Karpas-422 (cell line): ENCODE measurements around the gene NBEA. TPM values are rescaled to one million over a fixed set of nuclear protein-coding genes. Genes with fewer than 3 reads are reported as not detected.
"Not testable (repeated sequence)": the region's sequence is repeated elsewhere in the genome, so short reads cannot be mapped to it uniquely, and the experiment has no call there.

ENCODE experiments used
- DNase-seq: peaks from one replicate; pipeline ENCODE4 v3.0.0-alpha.2; 2015
- H2AFZ ChIP-seq: fragments of 200-600 bp; sonication (generic); 2 replicates; pipeline ENCODE4 v1.6.1; 2014; ENCODE audit warnings: antibody characterized with exemption, low read length, mixed read lengths
- H3K27ac ChIP-seq: fragments of 200-600 bp; sonication (generic); 2 replicates; pipeline ENCODE4 v1.5.1; 2014; ENCODE audit warnings: mild to moderate bottlenecking, low read length, moderate library complexity
- H3K27me3 ChIP-seq: fragments of 200-600 bp; sonication (generic); 2 replicates; pipeline ENCODE4 v1.6.1; 2014; ENCODE audit warnings: low read length, mixed read lengths
- H3K36me3 ChIP-seq: fragments of 200-600 bp; sonication (generic); 2 replicates; pipeline ENCODE4 v1.6.1; 2014; ENCODE audit warnings: low read length, mixed read lengths; ENCODE audit not compliant: insufficient read depth
- H3K4me1 ChIP-seq: fragments of 200-600 bp; sonication (generic); 2 replicates; pipeline ENCODE4 v1.6.1; 2014; ENCODE audit warnings: mild to moderate bottlenecking, low read length, mixed read lengths
- H3K4me2 ChIP-seq: fragments of 200-600 bp; sonication (generic); 2 replicates; pipeline ENCODE4 v1.6.1; 2014; ENCODE audit warnings: low read length, low read depth, mild to moderate bottlenecking; ENCODE audit not compliant: poor library complexity, severe bottlenecking
- H3K4me3 ChIP-seq: fragments of 200-600 bp; sonication (generic); 2 replicates; pipeline ENCODE4 v1.5.1; 2014; ENCODE audit warnings: mild to moderate bottlenecking, antibody characterized with exemption, low read length, mixed read lengths
- H3K79me2 ChIP-seq: fragments of 200-600 bp; sonication (generic); 2 replicates; pipeline ENCODE4 v1.6.1; 2014; ENCODE audit warnings: mild to moderate bottlenecking, low read length, mixed read lengths
- H3K9ac ChIP-seq: fragments of 200-600 bp; sonication (generic); 2 replicates; pipeline ENCODE4 v1.6.0; 2014; ENCODE audit warnings: low read length
- H3K9me2 ChIP-seq: fragments of 200-600 bp; sonication (generic), shearing (Covaris generic); replicated peaks from 2 replicates; pipeline ENCODE4 v1.6.0; 2014; ENCODE audit warnings: mild to moderate bottlenecking, low read length, moderate library complexity; ENCODE audit not compliant: insufficient read depth
- H3K9me3 ChIP-seq: fragments of 300-700, 200-600 bp; sonication (generic); 2 replicates; pipeline ENCODE4 v1.6.1; 2014; ENCODE audit warnings: low read length, mixed read lengths
- H4K20me1 ChIP-seq: fragments of 200-600 bp; sonication (generic); 2 replicates; pipeline ENCODE4 v1.6.1; 2014; ENCODE audit warnings: mild to moderate bottlenecking, antibody characterized with exemption, low read length, low read depth; ENCODE audit not compliant: insufficient read depth
- total RNA-seq: library from RNA; depleted of rRNA; stranded (reverse); fragments of >200 nt; shearing (Covaris generic); gene quantifications from 2 replicates; pipeline ENCODE4 v1.2.3, GENCODE V29; 2014; ENCODE audit warnings: low replicate concordance

NBEA gene
- total RNA-seq, 1 experiment from 2014 or later: 4.0 TPM

DNA sequence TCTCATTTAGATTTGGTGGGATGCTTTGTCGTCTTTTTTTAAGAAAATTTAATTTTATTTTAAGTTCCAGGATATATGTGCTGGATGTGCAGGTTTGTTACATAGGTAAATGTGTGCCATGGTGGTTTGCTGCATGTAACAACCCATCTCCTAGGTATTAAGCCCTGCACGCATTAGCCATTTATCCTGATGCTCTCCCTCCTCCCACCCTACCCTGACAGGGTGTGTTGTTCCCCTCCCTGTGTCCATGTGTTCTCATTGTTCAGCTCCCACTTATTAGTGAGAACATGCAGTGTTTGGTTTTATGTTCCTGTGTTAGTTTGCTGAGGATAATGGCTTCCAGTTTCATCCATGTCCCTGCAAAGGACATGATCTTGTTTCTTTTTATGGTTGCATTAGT lies 61.7 kb downstream of the NBEA start:
- H4K20me1 ChIP-seq, H3K4me3 ChIP-seq, DNase-seq, H2AFZ ChIP-seq, H3K9me2 ChIP-seq, H3K9me3 ChIP-seq, H3K4me2 ChIP-seq, H3K9ac ChIP-seq, H3K27ac ChIP-seq, H3K4me1 ChIP-seq, H3K36me3 ChIP-seq, H3K79me2 ChIP-seq, H3K27me3 ChIP-seq: not testable (repeated sequence)

DNA sequence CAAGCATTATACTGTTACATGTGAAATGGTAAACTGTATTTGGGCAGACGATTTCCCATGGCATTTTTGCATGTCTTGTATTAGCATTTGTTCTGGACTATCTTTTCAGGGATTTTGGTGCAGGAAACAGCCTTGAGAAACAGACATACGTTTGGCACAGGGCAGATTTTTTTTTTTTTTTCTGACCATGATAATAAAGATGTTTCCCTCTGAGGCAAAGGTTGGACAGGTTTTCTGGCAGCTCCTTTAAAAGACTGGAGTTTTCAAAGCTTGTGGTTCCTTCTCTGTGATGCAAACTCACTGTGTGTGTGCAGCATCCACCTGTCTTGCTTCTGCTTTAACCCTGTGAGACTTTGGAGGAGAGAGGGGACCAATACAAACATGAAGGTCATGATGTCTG lies 63.0 kb downstream of the NBEA start:
- no peaks in the 10 kb centered on the region for H3K4me1 ChIP-seq
- H3K4me2 ChIP-seq: no peak overlapping the region
- H3K9me2 ChIP-seq: no peaks in the 10 kb centered on the region
- no peaks in the 10 kb centered on the region for H4K20me1 ChIP-seq
- H3K27ac ChIP-seq: no peak overlapping the region
- no peaks in the 10 kb centered on the region for H3K27me3 ChIP-seq
- no peaks in the 10 kb centered on the region for H3K79me2 ChIP-seq
- H3K36me3 ChIP-seq: no peaks in the 10 kb centered on the region
- H3K4me3 ChIP-seq: no peak overlapping the region
- DNase-seq: no peak
- H3K9ac ChIP-seq: no peak overlapping the region
- H2AFZ ChIP-seq: no peak overlapping the region
- H3K9me3 ChIP-seq: no peaks in the 10 kb centered on the region

DNA sequence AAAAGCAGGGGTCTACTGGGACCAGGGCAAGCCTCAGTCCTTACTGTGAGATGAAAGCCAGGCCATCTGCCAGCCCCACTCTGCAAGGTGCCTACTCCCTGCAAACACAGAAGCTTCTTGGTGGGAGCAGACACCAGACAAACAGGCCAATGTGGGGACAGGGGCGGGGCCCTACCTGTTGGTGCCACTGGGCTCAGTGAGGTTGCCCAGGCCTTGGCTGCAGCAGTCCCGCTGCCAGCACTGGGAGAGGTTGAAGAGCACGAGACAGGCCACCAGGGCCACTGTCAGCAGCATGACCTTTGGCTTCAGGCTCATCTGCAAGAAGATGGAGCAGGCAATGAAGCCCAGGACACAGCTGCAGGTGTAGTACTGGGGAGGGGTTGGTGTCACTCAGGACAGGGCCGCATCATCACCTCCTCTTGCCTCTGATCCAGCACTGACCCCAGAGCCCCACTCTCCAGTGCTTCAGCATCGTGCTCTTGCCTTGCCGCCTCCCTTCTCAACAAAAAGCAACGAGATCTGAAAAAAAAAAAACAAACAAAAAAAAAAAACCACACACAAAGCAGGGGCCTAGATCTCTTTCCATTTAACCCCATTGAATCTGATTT lies 72.6 kb downstream of the NBEA start:
- no peak overlapping the region for H3K27ac ChIP-seq
- no peak overlapping the region for H2AFZ ChIP-seq

DNA sequence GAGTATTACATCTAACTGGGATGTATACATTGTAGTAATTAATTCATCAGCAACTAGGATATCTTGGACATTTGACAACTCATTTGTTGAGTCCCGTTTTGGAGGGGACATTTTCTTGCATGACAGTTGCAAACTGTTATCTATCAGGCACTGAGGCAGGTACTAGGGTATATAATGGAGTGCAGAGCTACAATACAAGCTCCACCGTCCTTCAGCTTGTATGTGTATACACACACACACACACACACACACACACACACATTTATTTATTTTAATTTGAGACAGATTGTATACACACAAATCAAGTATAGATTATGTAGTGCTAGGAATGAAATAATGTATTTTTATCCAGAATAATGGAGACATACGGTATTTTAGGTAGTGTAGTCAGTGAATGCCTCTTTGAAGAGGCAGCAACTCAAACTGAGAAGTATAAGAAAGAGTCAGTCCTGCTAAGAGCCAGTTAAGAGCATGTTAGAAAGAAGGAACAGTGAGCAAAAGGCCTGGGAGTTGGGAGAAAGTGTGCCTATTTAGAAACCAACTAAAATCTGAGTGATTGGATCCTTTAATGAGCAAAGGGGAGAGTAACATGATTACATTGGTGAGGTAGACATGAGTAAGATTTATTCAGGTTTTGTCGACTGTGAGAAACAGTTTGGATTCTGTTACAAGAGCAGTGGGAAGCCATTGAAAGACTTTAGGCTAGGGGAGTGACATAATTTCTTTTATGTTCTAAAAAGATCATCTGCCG lies 74.5 kb downstream of the NBEA start:
- no peak for DNase-seq
- no peaks in the 10 kb centered on the region for H3K79me2 ChIP-seq
- 0 out of 2 replicates have a peak, but pooled peaks cover 7% of the 10 kb centered on the region for H4K20me1 ChIP-seq
- H3K9me3 ChIP-seq: peaks cover 9% of the 10 kb centered on the region; the same call in 1 of the 2 replicates
- peaks cover under 1% of the 10 kb centered on the region; the same call in 1 of the 2 replicates for H3K27me3 ChIP-seq
- H2AFZ ChIP-seq: no peak overlapping the region
- H3K9ac ChIP-seq: no peak overlapping the region
- no peaks in the 10 kb centered on the region for H3K4me1 ChIP-seq
- H3K27ac ChIP-seq: no peak overlapping the region
- no peak overlapping the region for H3K4me3 ChIP-seq
- H3K4me2 ChIP-seq: no peak overlapping the region
- H3K36me3 ChIP-seq: no peaks in the 10 kb centered on the region
- H3K9me2 ChIP-seq: no peaks in the 10 kb centered on the region

More for the DNA sequence above, 72.6 kb downstream of the NBEA start:
- no peaks in the 10 kb centered on the region for H3K4me1 ChIP-seq
- H4K20me1 ChIP-seq: 0 out of 2 replicates have a peak, but pooled peaks cover 7% of the 10 kb centered on the region
- H3K36me3 ChIP-seq: no peaks in the 10 kb centered on the region
- H3K27me3 ChIP-seq: no peaks in the 10 kb centered on the region
- H3K4me2 ChIP-seq: no peak overlapping the region
- H3K79me2 ChIP-seq: no peaks in the 10 kb centered on the region
- DNase-seq: no peak
- no peak overlapping the region for H3K9ac ChIP-seq
- no peak overlapping the region for H3K4me3 ChIP-seq
- no peaks in the 10 kb centered on the region for H3K9me2 ChIP-seq
- no peaks in the 10 kb centered on the region for H3K9me3 ChIP-seq

DNA sequence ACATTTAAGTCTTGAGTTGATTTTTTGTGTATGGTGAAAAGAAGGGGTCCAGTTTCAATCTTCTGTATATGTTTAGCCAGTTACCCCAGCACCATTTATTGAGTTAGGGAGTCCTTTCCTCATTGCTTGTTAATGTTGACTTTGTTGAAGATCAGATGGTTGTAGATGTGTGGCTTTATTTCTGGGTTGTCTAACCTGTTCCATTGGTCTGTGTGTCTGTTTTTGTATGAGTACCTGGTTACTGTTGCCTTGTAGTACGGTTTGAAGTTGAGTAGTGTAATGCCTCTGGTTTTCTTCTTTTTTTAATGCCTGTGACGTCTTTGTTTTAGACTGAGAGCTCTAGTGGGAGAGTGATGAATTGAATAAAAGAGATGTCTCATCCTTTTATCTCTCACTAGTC lies 83.2 kb downstream of the NBEA start:
- H2AFZ ChIP-seq: no peak overlapping the region
- no peaks in the 10 kb centered on the region for H3K4me1 ChIP-seq
- no peaks in the 10 kb centered on the region for H3K9me2 ChIP-seq
- H3K27me3 ChIP-seq: peaks cover 3% of the 10 kb centered on the region; the same call in 1 of the 2 replicates
- H3K4me3 ChIP-seq: no peak overlapping the region
- H3K79me2 ChIP-seq: no peaks in the 10 kb centered on the region
- H3K4me2 ChIP-seq: no peak overlapping the region
- H3K36me3 ChIP-seq: no peaks in the 10 kb centered on the region
- no peaks in the 10 kb centered on the region for H4K20me1 ChIP-seq
- H3K9ac ChIP-seq: no peak overlapping the region
- peaks cover 24% of the 10 kb centered on the region for H3K9me3 ChIP-seq
- no peak for DNase-seq
- H3K27ac ChIP-seq: no peak overlapping the region

DNA sequence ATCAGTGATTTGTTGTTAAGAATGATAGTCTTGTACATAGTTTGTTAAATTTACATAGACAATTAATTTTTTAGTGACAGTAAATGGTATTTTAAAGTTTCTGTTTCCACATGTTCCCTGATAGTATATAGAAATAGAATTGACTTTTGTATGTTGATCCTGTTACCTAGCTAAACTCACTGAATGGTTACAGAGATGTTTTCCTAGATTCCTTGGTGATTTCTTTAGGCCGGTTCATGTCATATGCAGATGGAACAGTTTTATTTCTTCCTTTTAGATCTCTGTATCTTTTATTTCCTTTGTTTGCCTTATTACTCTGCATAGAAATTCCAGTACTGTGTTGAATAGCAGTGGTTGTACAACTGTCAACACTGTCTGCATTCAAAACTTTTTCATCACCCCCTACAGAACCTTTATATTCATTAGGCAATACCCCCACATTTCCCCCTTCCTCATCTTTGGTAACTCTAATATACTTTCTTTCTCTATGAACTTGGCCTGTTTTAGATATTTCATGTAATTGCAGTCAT lies 86.3 kb downstream of the NBEA start:
- Histone ChIP-seq H3K27me3 (no peaks in the 10 kb centered on the region), H3K4me1 (no peaks in the 10 kb centered on the region), H4K20me1 (no peaks in the 10 kb centered on the region), H3K4me2 (no peak overlapping the region), H3K9me3 (peaks cover 20% of the 10 kb centered on the region), H2AFZ (no peak overlapping the region), H3K27ac (no peak overlapping the region), H3K36me3 (no peaks in the 10 kb centered on the region), H3K4me3 (no peak overlapping the region), H3K79me2 (no peaks in the 10 kb centered on the region), H3K9ac (no peak overlapping the region), H3K9me2 (no peaks in the 10 kb centered on the region)
- DNase-seq: no peak

DNA sequence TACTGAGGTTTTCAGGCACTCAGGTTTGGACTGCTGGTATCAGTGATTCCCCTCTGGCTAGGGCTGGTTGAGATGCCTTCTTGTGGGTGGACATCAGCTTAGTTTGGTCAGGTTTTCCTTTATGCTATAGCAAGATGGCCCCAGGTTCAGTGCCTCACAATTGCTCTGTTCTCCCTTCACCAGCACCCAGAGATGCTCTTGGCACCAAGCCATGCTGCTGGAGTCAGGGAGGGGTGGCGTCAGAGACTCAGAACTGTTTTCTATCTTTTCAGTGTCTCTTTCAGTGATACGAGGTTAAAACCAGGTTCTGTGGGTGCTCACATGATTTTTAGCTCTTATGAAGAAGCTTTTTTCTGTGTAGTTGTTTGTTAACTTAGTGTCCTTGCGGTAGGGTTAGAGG lies 96.9 kb downstream of the NBEA start:
- Histone ChIP-seq H3K4me3 (no peak overlapping the region), H4K20me1 (no peaks in the 10 kb centered on the region), H3K4me1 (no peaks in the 10 kb centered on the region), H2AFZ (no peak overlapping the region), H3K27ac (no peak overlapping the region), H3K79me2 (no peaks in the 10 kb centered on the region), H3K9me2 (no peaks in the 10 kb centered on the region), H3K9ac (no peak overlapping the region), H3K4me2 (no peak overlapping the region), H3K27me3 (no peaks in the 10 kb centered on the region), H3K36me3 (no peaks in the 10 kb centered on the region), H3K9me3 (no peaks in the 10 kb centered on the region)
- DNase-seq: no peak

DNA sequence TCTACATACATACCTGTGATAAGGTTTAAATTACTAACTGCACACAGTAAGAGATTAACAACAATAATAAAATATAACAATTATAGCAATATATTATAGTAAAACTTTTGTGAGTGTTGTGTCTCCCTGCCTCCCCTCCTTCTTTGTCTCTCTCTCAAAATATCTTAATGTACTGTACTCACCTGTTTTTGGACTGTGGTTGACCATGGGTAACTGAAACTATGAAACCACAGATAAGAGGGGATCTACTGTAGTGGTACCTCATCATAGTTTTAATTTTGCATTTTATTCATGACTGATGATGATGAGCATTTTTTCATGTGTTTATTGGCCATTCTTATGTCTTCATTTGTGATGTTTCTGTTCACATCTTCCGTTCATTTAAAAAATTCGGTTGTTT lies 104.5 kb downstream of the NBEA start:
- Histone ChIP-seq H3K79me2 (no peaks in the 10 kb centered on the region), H3K9ac (no peak overlapping the region), H2AFZ (no peak overlapping the region), H3K27ac (no peak overlapping the region), H3K9me2 (no peaks in the 10 kb centered on the region), H3K27me3 (no peaks in the 10 kb centered on the region), H3K4me1 (no peaks in the 10 kb centered on the region), H3K4me3 (no peak overlapping the region), H3K4me2 (no peak overlapping the region), H3K9me3 (no peaks in the 10 kb centered on the region), H4K20me1 (no peaks in the 10 kb centered on the region), H3K36me3 (no peaks in the 10 kb centered on the region)
- no peak for DNase-seq
